COLO668 (cell line): ENCODE data around the gene LMTK2.

Experiments used
- DNase-seq: peaks from one replicate; lab custom pipeline; 2025; ENCODE audit not compliant: unreplicated experiment; lab: John Stamatoyannopoulos, UW

The LMTK2 gene

GRCh38 chr7:98254951-98255610, 148.4 kb downstream of the LMTK2 start:
- DNase-seq = no peak

- DNase-seq = no peak
Measured at GRCh38 chr7:98256431-98256830, 149.8 kb downstream of the LMTK2 start.

GRCh38 chr7:98257701-98258100, 151.0 kb downstream of the LMTK2 start:
- DNase-seq = no peak
